NT2/D1 (cell line): ENCODE measurements around the gene GAREM2.

Source experiments
- SUZ12 ChIP-seq: IDR thresholded peaks from 2 replicates; pipeline ENCODE4 v1.6.1; 2011; ENCODE audit not compliant: insufficient read length, insufficient read depth; ENCODE audit errors: extremely low read depth
- YY1 ChIP-seq: IDR thresholded peaks from 2 replicates; pipeline ENCODE4 v1.6.1; 2011; ENCODE audit not compliant: insufficient read length, insufficient read depth
- ZNF274 ChIP-seq: IDR thresholded peaks from 2 replicates; pipeline ENCODE4 v1.6.1; 2011; ENCODE audit warnings: mild to moderate bottlenecking, low read depth, low read length

DNA sequence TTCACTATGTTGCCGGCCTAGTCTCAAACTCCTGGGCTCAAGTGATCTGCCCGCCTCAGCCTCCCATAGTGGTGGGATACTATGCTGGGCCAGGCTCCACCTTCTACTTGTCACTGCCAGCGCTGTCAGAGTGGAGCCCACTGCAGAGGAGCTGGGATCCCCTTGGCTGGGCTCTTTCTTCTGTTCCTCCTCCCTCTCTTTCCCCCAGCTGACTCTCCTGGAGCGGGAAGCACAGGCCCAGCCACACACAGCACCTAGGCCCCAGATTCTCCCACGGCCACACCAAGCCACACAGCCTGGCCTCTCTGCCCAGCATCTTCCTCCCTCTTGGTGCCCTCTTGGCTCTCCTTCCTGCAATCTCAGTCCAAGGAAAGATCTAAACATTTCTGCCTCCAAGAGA lies 3.7 kb upstream of the GAREM2 start:
- TF ChIP-seq SUZ12 = no peak
- no peak for TF ChIP-seq YY1
- TF ChIP-seq ZNF274 = no peak
